ENCODE data around the gene PML. TPM values are rescaled to one million over a fixed set of nuclear protein-coding genes. Genes with fewer than 3 reads are reported as not detected.
"Not testable (repeated sequence)": the region's sequence is repeated elsewhere in the genome, so short reads cannot be mapped to it uniquely, and the experiment has no call there.

The PML gene
- total and polyA plus RNA-seq, 2 experiments from 2014 or later: 15.7 to 29.9 TPM

DNA sequence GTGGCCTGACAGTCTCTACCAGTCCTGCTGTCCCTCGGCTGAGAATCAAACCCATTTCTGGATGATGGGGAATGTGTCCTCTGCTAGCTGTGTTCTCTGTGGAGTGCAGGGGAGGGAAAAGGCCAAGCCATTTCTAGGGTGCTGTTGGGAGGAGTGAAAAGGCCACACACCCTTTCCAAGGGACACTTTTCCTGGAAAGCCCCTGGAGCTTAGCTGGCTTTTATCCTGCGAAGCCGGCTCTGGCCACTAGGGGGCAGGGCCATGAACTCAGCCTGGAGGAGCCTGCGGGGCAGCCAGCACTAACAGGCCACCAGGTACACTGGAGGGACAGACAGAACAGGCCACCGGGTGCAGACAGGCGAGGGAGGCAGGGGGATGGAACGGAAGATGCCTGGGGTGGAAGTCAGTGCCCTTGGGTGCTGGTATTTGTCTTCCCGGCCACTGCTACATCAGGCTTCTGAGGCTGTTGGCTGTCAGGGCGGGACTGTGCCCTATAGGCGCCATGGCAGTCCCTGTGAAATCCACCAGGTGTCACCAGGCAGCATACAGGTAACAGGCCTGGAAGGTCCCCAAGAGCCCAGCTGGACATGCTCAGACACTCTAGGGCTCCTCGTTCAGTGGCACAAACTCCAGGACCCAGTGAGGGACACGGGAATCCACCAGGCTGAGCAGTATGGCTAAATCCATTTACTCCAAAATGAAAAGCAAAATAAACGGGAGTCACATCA is 71.3 kb downstream of the PML start:
- not testable (repeated sequence) for H4K20me1 ChIP-seq (ENCODE audit: insufficient read depth, poor library complexity, severe bottlenecking); H3K9me2 ChIP-seq (replicated peaks; ENCODE audit: insufficient read depth); H3K4me3 ChIP-seq; H3K36me3 ChIP-seq (replicated peaks; ENCODE audit: insufficient read depth, low read depth); H2AFZ ChIP-seq; DNase-seq (ENCODE audit: low spot score); H3K27ac ChIP-seq; H3K9me3 ChIP-seq (ENCODE audit: low read depth); H3K27me3 ChIP-seq; H3K4me1 ChIP-seq (ENCODE audit: insufficient read depth); H3K79me2 ChIP-seq
- H3K4me2 ChIP-seq: peak overlapping the region; percentile 53
- WGBS (ENCODE audit: low lambda C conversion rate, missing lambda C conversion rate): 13% methylated on average over 8 of the region's 13 CpGs
- TF ChIP-seq, protein P1, sequence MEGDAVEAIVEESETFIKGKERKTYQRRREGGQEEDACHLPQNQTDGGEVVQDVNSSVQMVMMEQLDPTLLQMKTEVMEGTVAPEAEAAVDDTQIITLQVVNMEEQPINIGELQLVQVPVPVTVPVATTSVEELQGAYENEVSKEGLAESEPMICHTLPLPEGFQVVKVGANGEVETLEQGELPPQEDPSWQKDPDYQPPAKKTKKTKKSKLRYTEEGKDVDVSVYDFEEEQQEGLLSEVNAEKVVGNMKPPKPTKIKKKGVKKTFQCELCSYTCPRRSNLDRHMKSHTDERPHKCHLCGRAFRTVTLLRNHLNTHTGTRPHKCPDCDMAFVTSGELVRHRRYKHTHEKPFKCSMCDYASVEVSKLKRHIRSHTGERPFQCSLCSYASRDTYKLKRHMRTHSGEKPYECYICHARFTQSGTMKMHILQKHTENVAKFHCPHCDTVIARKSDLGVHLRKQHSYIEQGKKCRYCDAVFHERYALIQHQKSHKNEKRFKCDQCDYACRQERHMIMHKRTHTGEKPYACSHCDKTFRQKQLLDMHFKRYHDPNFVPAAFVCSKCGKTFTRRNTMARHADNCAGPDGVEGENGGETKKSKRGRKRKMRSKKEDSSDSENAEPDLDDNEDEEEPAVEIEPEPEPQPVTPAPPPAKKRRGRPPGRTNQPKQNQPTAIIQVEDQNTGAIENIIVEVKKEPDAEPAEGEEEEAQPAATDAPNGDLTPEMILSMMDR (IDR thresholded peaks at IDR 0.05; ENCODE audit: poor library complexity): peak; percentile 58

DNA sequence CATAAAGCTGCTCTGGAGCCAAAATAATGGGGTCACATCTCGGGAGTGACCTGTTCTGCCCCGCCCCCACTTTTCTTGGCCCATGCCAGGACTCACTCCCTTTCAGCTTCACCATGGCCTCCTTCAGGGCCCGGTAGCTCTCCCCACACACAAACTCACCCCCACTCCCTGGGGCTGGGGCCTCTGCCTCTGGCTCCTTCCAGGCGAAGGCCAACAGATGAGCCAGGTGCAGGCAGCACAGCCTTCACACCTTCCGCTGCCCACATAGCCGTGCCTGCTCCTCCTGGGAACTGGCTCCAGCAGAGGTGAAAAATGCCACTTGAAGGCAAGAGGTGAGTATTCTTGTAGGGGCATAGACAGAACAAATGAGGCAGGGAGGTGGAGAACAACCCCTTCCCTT is 77.1 kb downstream of the PML start:
- WGBS (ENCODE audit: low lambda C conversion rate, missing lambda C conversion rate): 93% methylated on average over 4 of the region's 6 CpGs
- not testable (repeated sequence) for H3K9me3 ChIP-seq (ENCODE audit: low read depth); H3K4me2 ChIP-seq; H3K4me3 ChIP-seq; H3K36me3 ChIP-seq (replicated peaks; ENCODE audit: insufficient read depth, low read depth); DNase-seq (ENCODE audit: low spot score); H3K4me1 ChIP-seq (ENCODE audit: insufficient read depth); H3K27me3 ChIP-seq; H3K27ac ChIP-seq; H3K79me2 ChIP-seq; H3K9me2 ChIP-seq (replicated peaks; ENCODE audit: insufficient read depth); H4K20me1 ChIP-seq (ENCODE audit: insufficient read depth, poor library complexity, severe bottlenecking); H2AFZ ChIP-seq

DNA sequence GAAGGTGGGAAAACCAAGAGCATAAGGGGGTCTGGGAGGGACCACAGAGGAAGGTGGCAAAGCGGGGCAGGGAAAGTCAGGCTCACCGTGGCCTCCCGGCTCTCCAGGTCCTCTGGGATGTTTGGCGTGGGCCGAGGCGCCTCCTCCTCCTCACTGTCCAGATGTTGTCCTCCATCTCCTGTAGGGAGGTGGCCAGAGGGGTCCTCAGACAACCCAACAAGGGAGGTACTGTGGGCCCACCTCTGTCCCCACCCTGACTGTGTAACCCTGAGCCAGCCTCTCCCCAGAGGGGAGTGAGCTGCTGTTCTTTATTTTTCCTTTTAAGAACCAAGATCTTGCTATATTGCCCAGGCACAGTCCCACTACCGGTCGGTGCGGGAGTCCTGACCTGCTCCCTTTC is 77.6 kb downstream of the PML start:
- 87% methylated on average over 3 of the region's 9 CpGs for WGBS (ENCODE audit: low lambda C conversion rate, missing lambda C conversion rate)
- H3K4me2 ChIP-seq: not testable (repeated sequence)

DNA sequence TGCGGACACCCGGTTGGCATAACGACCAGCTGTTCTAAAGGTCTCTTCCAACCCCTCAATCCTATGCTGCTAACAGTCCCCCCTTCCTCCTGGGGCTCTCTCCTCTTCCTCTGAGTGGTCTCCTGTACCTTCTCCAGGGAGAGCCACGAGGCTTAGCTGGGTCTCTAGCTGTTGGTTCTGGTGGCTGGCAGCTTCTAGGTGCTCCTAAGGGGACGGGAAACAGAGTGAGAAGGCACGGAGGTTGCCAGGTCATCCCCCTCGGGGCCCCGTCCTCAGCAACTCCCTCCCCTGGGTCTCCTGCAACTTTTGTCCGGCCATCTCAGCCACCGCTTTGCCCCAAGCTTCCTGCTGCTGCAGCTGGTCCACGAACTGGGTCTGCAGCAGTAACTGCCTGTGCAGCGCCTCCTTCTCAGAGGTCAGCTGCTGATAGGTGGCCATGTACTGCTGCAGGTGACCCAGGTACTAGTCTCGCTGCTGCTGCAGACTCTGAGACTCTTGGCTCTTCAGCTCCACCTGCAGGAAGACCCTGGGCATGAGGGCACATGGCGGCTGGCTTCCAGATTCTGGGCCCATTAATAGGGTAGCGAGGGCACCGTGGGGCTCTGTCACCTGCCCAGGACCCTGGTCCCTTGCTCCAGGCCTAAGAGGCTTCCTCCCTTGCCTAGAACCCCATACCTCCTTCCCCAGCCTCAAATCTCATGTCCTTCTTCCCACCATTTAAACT is 78.3 kb downstream of the PML start:
- WGBS (ENCODE audit: low lambda C conversion rate, missing lambda C conversion rate): 54% methylated on average over 9 of the region's 16 CpGs
- H3K27me3 ChIP-seq; H2AFZ ChIP-seq; H3K4me1 ChIP-seq (ENCODE audit: insufficient read depth); H4K20me1 ChIP-seq (ENCODE audit: insufficient read depth, poor library complexity, severe bottlenecking); H3K36me3 ChIP-seq (replicated peaks; ENCODE audit: insufficient read depth, low read depth); H3K4me3 ChIP-seq; H3K79me2 ChIP-seq; H3K9me3 ChIP-seq (ENCODE audit: low read depth); H3K4me2 ChIP-seq; DNase-seq (ENCODE audit: low spot score); H3K9me2 ChIP-seq (replicated peaks; ENCODE audit: insufficient read depth); H3K27ac ChIP-seq: not testable (repeated sequence)
- TF ChIP-seq, protein P1 (IDR thresholded peaks at IDR 0.05; ENCODE audit: poor library complexity): peak; percentile 41

More for the DNA sequence above, 77.6 kb downstream of the PML start:
- H3K4me1 ChIP-seq (ENCODE audit: insufficient read depth); H3K27me3 ChIP-seq; H3K79me2 ChIP-seq; H3K27ac ChIP-seq; H2AFZ ChIP-seq; H3K36me3 ChIP-seq (replicated peaks; ENCODE audit: insufficient read depth, low read depth); H3K9me3 ChIP-seq (ENCODE audit: low read depth); H3K4me3 ChIP-seq; DNase-seq (ENCODE audit: low spot score); H3K9me2 ChIP-seq (replicated peaks; ENCODE audit: insufficient read depth); H4K20me1 ChIP-seq (ENCODE audit: insufficient read depth, poor library complexity, severe bottlenecking): not testable (repeated sequence)

DNA sequence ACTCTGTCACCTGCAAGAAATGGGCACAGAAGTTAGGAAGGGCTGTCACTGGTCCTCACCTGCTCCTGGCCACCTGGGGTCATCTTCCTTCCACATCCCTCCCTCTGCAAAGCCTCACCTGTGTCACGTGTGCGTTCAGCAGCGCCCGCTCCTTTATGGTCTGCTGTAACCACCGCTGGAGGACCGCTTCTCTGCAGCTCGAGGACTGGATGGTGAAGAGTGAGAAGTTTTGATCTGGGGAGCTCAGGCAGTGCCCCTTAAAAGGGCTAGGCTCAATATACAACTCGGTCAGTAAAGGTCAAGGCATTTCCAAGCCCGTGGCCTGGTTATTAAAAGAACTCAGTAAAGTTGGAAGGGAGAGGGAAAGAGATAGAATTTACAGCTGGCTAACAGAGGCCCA is 81.3 kb downstream of the PML start:
- H3K79me2 ChIP-seq; H4K20me1 ChIP-seq (ENCODE audit: insufficient read depth, poor library complexity, severe bottlenecking); H3K27me3 ChIP-seq; H3K9me3 ChIP-seq (ENCODE audit: low read depth); H2AFZ ChIP-seq; H3K9me2 ChIP-seq (replicated peaks; ENCODE audit: insufficient read depth); H3K4me1 ChIP-seq (ENCODE audit: insufficient read depth); H3K36me3 ChIP-seq (replicated peaks; ENCODE audit: insufficient read depth, low read depth); H3K4me2 ChIP-seq; DNase-seq (ENCODE audit: low spot score); H3K27ac ChIP-seq; H3K4me3 ChIP-seq: not testable (repeated sequence)
- 76% methylated on average over 9 of the region's 9 CpGs for WGBS (ENCODE audit: low lambda C conversion rate, missing lambda C conversion rate)

DNA sequence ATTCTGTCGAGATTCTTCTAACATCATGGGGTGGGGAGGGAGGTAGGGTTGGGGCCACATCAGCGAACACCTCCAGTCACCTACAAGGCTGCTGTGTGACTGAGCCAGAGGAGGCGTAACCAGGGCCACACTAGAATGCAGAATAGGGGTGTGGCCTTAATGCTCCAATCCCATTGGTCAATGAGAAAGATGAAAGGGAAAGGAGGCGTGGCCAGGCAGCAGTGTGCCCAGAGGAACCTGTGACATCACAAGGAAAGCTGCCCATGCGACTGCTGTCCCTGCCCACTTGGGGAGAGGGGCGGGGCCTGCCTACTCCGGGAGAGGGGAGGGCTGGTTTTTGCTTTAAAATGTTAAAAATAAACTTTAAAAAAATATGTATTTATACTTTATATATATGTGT is 87.9 kb downstream of the PML start, which contains the start of gene GOLGA6A:
Gene GOLGA6A (minus strand): TSS at position 101 of the 400 bp plus-strand sequence. CDS start 41 bp downstream, at position 60.
- H3K9me2 ChIP-seq (replicated peaks; ENCODE audit: insufficient read depth); H3K27me3 ChIP-seq; H3K36me3 ChIP-seq (replicated peaks; ENCODE audit: insufficient read depth, low read depth); H3K4me3 ChIP-seq; H4K20me1 ChIP-seq (ENCODE audit: insufficient read depth, poor library complexity, severe bottlenecking); H3K9me3 ChIP-seq (ENCODE audit: low read depth); H3K27ac ChIP-seq; H3K4me1 ChIP-seq (ENCODE audit: insufficient read depth); H3K4me2 ChIP-seq; H3K79me2 ChIP-seq; H2AFZ ChIP-seq; DNase-seq (ENCODE audit: low spot score): not testable (repeated sequence)
- WGBS (ENCODE audit: low lambda C conversion rate, missing lambda C conversion rate): no CpG with 5 or more reads among the region's 7 CpGs

DNA sequence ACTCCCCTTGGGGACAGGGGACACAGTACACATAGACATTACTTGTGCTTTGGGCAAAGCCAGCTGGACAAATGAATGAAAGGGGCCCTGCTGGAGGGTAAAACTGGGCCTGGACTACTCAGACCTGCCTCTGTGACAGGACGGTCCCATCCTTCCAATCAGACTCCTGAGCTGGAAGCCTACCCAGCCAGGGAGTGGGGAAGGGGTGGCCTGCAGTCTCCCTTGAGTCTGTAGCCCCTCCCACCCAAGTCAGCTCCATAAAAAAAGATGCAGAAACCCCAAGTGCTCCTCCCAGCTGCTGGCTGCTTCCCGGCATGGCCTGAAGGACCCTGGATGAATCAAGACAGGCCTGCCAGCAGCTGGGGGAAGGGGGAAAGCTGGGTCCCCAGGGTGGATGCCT is 100.1 kb downstream of the PML start:
- H3K4me1 ChIP-seq (ENCODE audit: insufficient read depth); H3K36me3 ChIP-seq (replicated peaks; ENCODE audit: insufficient read depth, low read depth); H3K9me2 ChIP-seq (replicated peaks; ENCODE audit: insufficient read depth); H3K4me2 ChIP-seq; H2AFZ ChIP-seq; H3K27ac ChIP-seq; H3K27me3 ChIP-seq; H3K4me3 ChIP-seq; H4K20me1 ChIP-seq (ENCODE audit: insufficient read depth, poor library complexity, severe bottlenecking); H3K9me3 ChIP-seq (ENCODE audit: low read depth); H3K79me2 ChIP-seq; DNase-seq (ENCODE audit: low spot score): not testable (repeated sequence)
- no CpG with 5 or more reads among the region's 2 CpGs for WGBS (ENCODE audit: low lambda C conversion rate, missing lambda C conversion rate)

Measured in hepatocyte (in vitro differentiated cells).